Measurements from ENCODE around the gene PFN3. TPM values are rescaled to one million over a fixed set of nuclear protein-coding genes. Genes with fewer than 3 reads are reported as not detected.

PFN3 gene
- total and polyA plus RNA-seq, 7 donors, result not detected

- intact Hi-C loops (cut with DNase I), result no loop called here
- Histone ChIP-seq H3K9me3 (no peaks in the 10 kb centered on the region), H3K4me3 (no peak overlapping the region), H3K27ac (no peak overlapping the region), H3K4me1 (no peaks in the 10 kb centered on the region), H3K27me3 (ENCODE audit: insufficient read depth in 3 of 3, low read length in 2 of 3) (peaks cover 0 to 36% (median 14%) of the 10 kb centered on the region in 3 donors), H3K36me3 (ENCODE audit: insufficient read depth in 1 of 2, low read depth in 1 of 2) (no peaks in the 10 kb centered on the region)
- whole genome bisulfite sequencing, 3 donors, result 43 to 67% (median 46%) methylated on average over 2 to 8 of the region's 8 CpGs
- DNase-seq (no peak), ATAC-seq (no peak)
- TF ChIP-seq CTCF (IDR thresholded peaks at IDR 0.05), result no peak
Measured at GRCh38 chr5:177396078-177396477, 4.4 kb downstream of the PFN3 start.

- TF ChIP-seq CTCF (IDR thresholded peaks at IDR 0.05), result no peak
- ATAC-seq, result no peak
- DNase-seq, result no peak
- Histone ChIP-seq H3K4me3 (no peak overlapping the region), H3K27ac (no peak overlapping the region), H3K27me3 (ENCODE audit: insufficient read depth in 3 of 3, low read length in 2 of 3) (peaks cover 0 to 15% (median 2%) of the 10 kb centered on the region in 3 donors), H3K36me3 (ENCODE audit: insufficient read depth in 1 of 2, low read depth in 1 of 2) (no peaks in the 10 kb centered on the region), H3K4me1 (no peaks in the 10 kb centered on the region), H3K9me3 (no peaks in the 10 kb centered on the region)
- 52 to 81% (median 74%) methylated on average over 5 of the region's 5 CpGs for WGBS, 3 donors
- intact Hi-C loops (cut with DNase I), result loop anchor here in 1 of 2 donors (5.0 kb wide), 1 partner anchor 108 kb away; no protein-coding TSS in a partner anchor
Measured at GRCh38 chr5:177393990-177394389, 6.5 kb downstream of the PFN3 start.

- TF ChIP-seq CTCF (IDR thresholded peaks at IDR 0.05), result no peak
- Histone ChIP-seq H3K27ac (no peak overlapping the region), H3K9me3 (no peaks in the 10 kb centered on the region), H3K4me3 (no peak overlapping the region), H3K36me3 (ENCODE audit: insufficient read depth in 1 of 2, low read depth in 1 of 2) (no peaks in the 10 kb centered on the region), H3K27me3 (ENCODE audit: insufficient read depth in 3 of 3, low read length in 2 of 3) (peaks cover 0 to 8% (median 2%) of the 10 kb centered on the region in 3 donors), H3K4me1 (no peaks in the 10 kb centered on the region)
- DNase-seq, result no peak
- whole genome bisulfite sequencing, 3 donors, result 68 to 70% (median 68%) methylated on average over 1 of the region's 1 CpG
- ATAC-seq, result no peak
- intact Hi-C loops (cut with DNase I), result loop anchor here in 1 of 2 donors (5.0 kb wide), 1 partner anchor 109 kb away; no protein-coding TSS in a partner anchor
Measured at GRCh38 chr5:177393206-177393765, 7.2 kb downstream of the PFN3 start.

- WGBS, 3 donors, result 80 to 83% (median 83%) methylated on average over 5 of the region's 5 CpGs
- Histone ChIP-seq H3K27me3 (ENCODE audit: insufficient read depth in 3 of 3, low read length in 2 of 3) (peaks cover 0 to 2% (median 2%) of the 10 kb centered on the region in 3 donors), H3K4me1 (no peaks in the 10 kb centered on the region), H3K4me3 (no peak overlapping the region), H3K27ac (no peak overlapping the region), H3K36me3 (ENCODE audit: insufficient read depth in 1 of 2, low read depth in 1 of 2) (no peaks in the 10 kb centered on the region), H3K9me3 (no peaks in the 10 kb centered on the region)
- DNase-seq (no peak), ATAC-seq (no peak)
- no peak for TF ChIP-seq CTCF (IDR thresholded peaks at IDR 0.05)
- intact Hi-C loops (cut with DNase I), result loop anchor here in 1 of 2 donors (5.0 kb wide), 1 partner anchor 110 kb away; no protein-coding TSS in a partner anchor
Measured at GRCh38 chr5:177392765-177393164, 7.7 kb downstream of the PFN3 start.
